Natural killer cell treated with Interleukin-12 subunit alpha and Interleukin-12 subunit beta and Interleukin-15 and Interleukin-18, amount 100 ng/mL, for 72 hours (primary cell): Measurements from ENCODE around the gene PTPRT. TPM values are rescaled to one million over a fixed set of nuclear protein-coding genes. Genes with fewer than 3 reads are reported as not detected.
A peak's percentile ranks its signal among the peaks of the same experiment; 100 is the strongest.

ENCODE experiments used
- ATAC-seq, 2 donors: fragments of 150-1000 bp; cut with Tn5 transposase in 1 of 2; sonication (Bioruptor Pico), chemical (Tn5 transposase) in 1 of 2; 2 replicates each; pipeline ENCODE4 v1.10.0; 2021
- DNase-seq: peaks from one replicate; pipeline ENCODE4 v3.0.0; 2022; ENCODE audit warnings: low spot score
- H3K27ac Mint-ChIP-seq, 2 donors: 1 replicate in 1 of 2; 2 replicates in 1 of 2; pipeline ENCODE4 v1.8.0; 2022; ENCODE audit warnings: mixed read lengths in 2 of 2, mild to moderate bottlenecking in 1 of 2, moderate library complexity in 1 of 2
- H3K27me3 Mint-ChIP-seq, 2 donors: 1 replicate in 1 of 2; 2 replicates in 1 of 2; pipeline ENCODE4 v1.8.0; 2022; ENCODE audit warnings: mixed read lengths in 2 of 2
- H3K36me3 Mint-ChIP-seq: one replicate; pipeline ENCODE4 v1.8.0; 2022; ENCODE audit warnings: mixed read lengths
- H3K4me1 Mint-ChIP-seq, 2 donors: 1 replicate in 1 of 2; 2 replicates in 1 of 2; pipeline ENCODE4 v1.8.0; 2022; ENCODE audit warnings: low read depth in 2 of 2, mixed read lengths in 2 of 2, mild to moderate bottlenecking in 1 of 2
- H3K4me3 Mint-ChIP-seq: one replicate; pipeline ENCODE4 v1.8.0; 2022; ENCODE audit warnings: mixed read lengths
- H3K9me3 Mint-ChIP-seq: 2 replicates; pipeline ENCODE4 v1.8.0; 2022; ENCODE audit warnings: mixed read lengths
- total RNA-seq, 2 donors: library from RNA; stranded (reverse); gene quantifications; one replicate each; pipeline ENCODE4 v1.2.3, GENCODE V29; 2022

The PTPRT gene
- total RNA-seq, 2 donors from 2014 or later = not detected

DNA sequence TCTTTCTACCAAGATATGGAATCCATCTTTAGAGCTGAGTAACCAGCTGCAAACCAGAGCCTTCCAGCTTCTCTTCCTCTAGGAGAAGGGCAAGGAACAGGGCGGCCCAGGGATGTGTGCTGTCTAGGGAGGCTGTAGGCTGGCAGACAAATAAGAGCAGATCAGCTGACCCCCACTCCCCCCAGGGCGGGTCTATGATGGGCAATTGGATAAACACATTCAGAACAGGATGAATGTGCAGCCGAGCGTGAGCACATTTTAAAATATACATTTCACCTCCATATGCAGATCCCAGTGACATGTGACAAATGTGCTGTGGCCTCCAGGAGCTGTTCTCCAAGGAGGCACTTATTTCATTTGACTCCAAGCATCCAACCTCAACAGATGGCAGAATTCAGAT lies 580.1 kb downstream of the PTPRT start:
- H3K4me3 Mint-ChIP-seq = no peak overlapping the region

GRCh38 chr20:42604998-42605956 lies 584.4 kb downstream of the PTPRT start:
- Mint-ChIP-seq H3K27me3 (no peaks in the 10 kb centered on the region), H3K27ac (no peak overlapping the region), H3K36me3 (no peaks in the 10 kb centered on the region), H3K4me1 (no peaks in the 10 kb centered on the region), H3K4me3 (no peak overlapping the region), H3K9me3 (peaks cover 6% of the 10 kb centered on the region)
- DNase-seq = no peak
- no peak for ATAC-seq

More for the DNA sequence above, 580.1 kb downstream of the PTPRT start:
- Mint-ChIP-seq H3K9me3 (peaks cover 5% of the 10 kb centered on the region), H3K27ac (no peak overlapping the region), H3K36me3 (no peaks in the 10 kb centered on the region), H3K4me1 (no peaks in the 10 kb centered on the region), H3K27me3 (no peaks in the 10 kb centered on the region)
- ATAC-seq (no peak), DNase-seq (no peak)

DNA sequence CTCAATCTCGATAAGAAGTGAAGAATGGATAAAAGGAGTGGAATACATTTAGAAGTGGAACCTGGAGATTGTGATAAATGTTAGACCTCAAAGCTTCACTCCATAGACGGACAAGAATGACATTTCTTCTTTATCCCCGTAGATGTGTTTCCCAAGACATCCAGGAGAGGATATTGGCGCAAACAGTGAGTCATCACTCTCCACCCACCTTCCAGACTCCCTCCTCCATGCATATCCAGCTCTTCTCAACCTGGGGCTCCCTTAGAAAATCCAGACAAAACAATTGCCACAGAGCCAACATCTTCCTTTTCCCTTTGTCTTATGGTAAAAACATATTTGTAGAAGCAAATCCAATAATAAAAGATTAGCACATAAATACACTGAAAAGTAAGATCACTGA lies 586.1 kb downstream of the PTPRT start:
- DNase-seq = no peak

GRCh38 chr20:42598581-42598980 lies 591.1 kb downstream of the PTPRT start:
- DNase-seq (no peak), ATAC-seq (no peak)
- Mint-ChIP-seq H3K36me3 (no peaks in the 10 kb centered on the region), H3K27ac (no peak overlapping the region), H3K4me1 (peaks cover 0 to 5% of the 10 kb centered on the region in 2 donors), H3K9me3 (peaks cover 3% of the 10 kb centered on the region), H3K4me3 (no peak overlapping the region), H3K27me3 (no peaks in the 10 kb centered on the region)

More for the DNA sequence above, 586.1 kb downstream of the PTPRT start:
- H3K4me3 Mint-ChIP-seq = no peak overlapping the region
- H3K27ac Mint-ChIP-seq = no peak overlapping the region
- peaks cover 0 to 4% of the 10 kb centered on the region in 2 donors for H3K4me1 Mint-ChIP-seq
- ATAC-seq = no peak
- H3K9me3 Mint-ChIP-seq = peaks cover 6% of the 10 kb centered on the region
- no peaks in the 10 kb centered on the region for H3K36me3 Mint-ChIP-seq
- H3K27me3 Mint-ChIP-seq = no peaks in the 10 kb centered on the region

- DNase-seq = no peak
- Mint-ChIP-seq H3K27me3 (no peaks in the 10 kb centered on the region), H3K36me3 (no peaks in the 10 kb centered on the region), H3K27ac (no peak overlapping the region), H3K9me3 (no peaks in the 10 kb centered on the region), H3K4me3 (no peak overlapping the region), H3K4me1 (peaks cover 0 to 5% of the 10 kb centered on the region in 2 donors)
- ATAC-seq = no peak
Measured at GRCh38 chr20:42595625-42596024, 594.1 kb downstream of the PTPRT start.

DNA sequence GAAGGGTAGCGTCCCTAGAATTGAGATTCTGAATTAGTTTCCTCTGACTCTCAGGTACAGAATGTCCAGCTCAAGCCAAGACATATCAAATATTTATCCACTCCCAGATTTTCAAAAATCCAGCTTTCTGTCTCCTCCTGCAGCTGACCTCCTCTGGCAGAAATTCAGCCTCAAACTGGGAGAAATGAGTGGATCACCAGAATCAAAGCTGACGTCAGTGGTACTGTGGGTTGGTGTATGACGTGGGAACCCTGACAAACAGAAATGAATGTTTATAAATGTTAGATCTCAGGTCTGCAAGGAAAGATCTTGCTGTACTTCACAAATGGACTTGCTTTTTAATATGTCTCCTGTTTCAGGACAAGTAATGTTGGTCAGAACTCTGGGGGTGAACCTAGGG lies 595.0 kb downstream of the PTPRT start:
- H3K27me3 Mint-ChIP-seq = no peaks in the 10 kb centered on the region
- no peak overlapping the region for H3K27ac Mint-ChIP-seq
- no peak overlapping the region for H3K4me3 Mint-ChIP-seq

GRCh38 chr20:42594011-42594410 lies 595.7 kb downstream of the PTPRT start:
- no peaks in the 10 kb centered on the region for H3K36me3 Mint-ChIP-seq
- DNase-seq (no peak), ATAC-seq (no peak)
- H3K4me3 Mint-ChIP-seq = no peak overlapping the region
- no peaks in the 10 kb centered on the region for H3K27me3 Mint-ChIP-seq
- H3K4me1 Mint-ChIP-seq = peaks cover 0 to 4% of the 10 kb centered on the region in 2 donors
- no peaks in the 10 kb centered on the region for H3K9me3 Mint-ChIP-seq
- H3K27ac Mint-ChIP-seq = no peak overlapping the region

More for the DNA sequence above, 595.0 kb downstream of the PTPRT start:
- Mint-ChIP-seq H3K4me1 (peaks cover 0 to 5% of the 10 kb centered on the region in 2 donors), H3K36me3 (no peaks in the 10 kb centered on the region), H3K9me3 (no peaks in the 10 kb centered on the region)
- DNase-seq (no peak), ATAC-seq (no peak)

- Mint-ChIP-seq H3K4me1 (no peaks in the 10 kb centered on the region), H3K36me3 (no peaks in the 10 kb centered on the region), H3K9me3 (no peaks in the 10 kb centered on the region), H3K4me3 (no peak overlapping the region), H3K27me3 (no peaks in the 10 kb centered on the region), H3K27ac (no peak overlapping the region)
- DNase-seq (no peak), ATAC-seq (no peak)
Measured at GRCh38 chr20:42589976-42590639, 599.6 kb downstream of the PTPRT start.

- Mint-ChIP-seq H3K4me1 (no peaks in the 10 kb centered on the region), H3K4me3 (no peak overlapping the region), H3K27me3 (no peaks in the 10 kb centered on the region), H3K27ac (no peak overlapping the region), H3K36me3 (no peaks in the 10 kb centered on the region), H3K9me3 (no peaks in the 10 kb centered on the region)
- DNase-seq (no peak), ATAC-seq (no peak)
Measured at GRCh38 chr20:42588847-42589246, 600.9 kb downstream of the PTPRT start.

DNA sequence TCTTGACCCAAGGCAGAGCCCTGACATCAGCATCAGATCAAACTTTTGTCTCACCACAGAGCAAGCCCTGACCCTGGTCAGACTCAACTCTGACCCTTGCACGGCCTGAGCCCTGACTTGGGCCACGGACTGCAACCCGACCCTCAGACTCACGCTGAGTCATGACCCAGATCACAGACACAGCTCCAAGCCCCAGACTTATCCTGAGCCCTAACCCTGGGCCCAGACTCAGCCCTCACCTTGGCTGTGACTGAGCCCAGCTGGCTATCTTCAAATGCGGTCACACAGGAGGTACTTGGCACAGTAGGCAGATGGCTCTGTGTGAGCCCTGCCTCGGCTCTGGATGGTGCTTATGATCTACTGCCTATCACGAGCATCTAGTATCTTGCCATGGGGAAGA lies 602.3 kb downstream of the PTPRT start:
- H3K36me3 Mint-ChIP-seq = no peaks in the 10 kb centered on the region
- ATAC-seq (peak; percentile 43 to 52), DNase-seq (no peak)
- no peaks in the 10 kb centered on the region for H3K4me1 Mint-ChIP-seq
- no peak overlapping the region for H3K27ac Mint-ChIP-seq
- H3K27me3 Mint-ChIP-seq = no peaks in the 10 kb centered on the region
- H3K4me3 Mint-ChIP-seq = no peak overlapping the region
- H3K9me3 Mint-ChIP-seq = no peaks in the 10 kb centered on the region

DNA sequence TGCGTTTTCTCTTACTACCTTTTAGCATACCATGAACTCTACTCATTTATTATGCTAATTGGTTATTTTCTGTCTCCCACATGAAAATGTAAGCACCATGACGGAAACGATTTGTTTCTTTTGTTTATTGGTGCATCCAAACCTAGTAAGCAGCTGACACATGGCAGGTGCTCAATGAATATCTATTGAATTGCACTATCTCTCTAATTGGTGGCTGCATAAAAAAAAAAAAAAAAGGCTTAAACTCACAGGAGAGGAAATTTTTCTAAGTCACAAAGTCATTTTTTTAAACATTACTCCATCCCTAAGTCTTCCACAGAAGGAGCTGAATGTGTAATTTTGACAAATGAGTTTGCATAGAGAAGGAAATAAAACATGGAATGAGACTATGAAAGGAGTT lies 608.4 kb downstream of the PTPRT start:
- Mint-ChIP-seq H3K4me3 (no peak overlapping the region), H3K9me3 (no peaks in the 10 kb centered on the region), H3K27me3 (no peaks in the 10 kb centered on the region), H3K4me1 (no peaks in the 10 kb centered on the region), H3K36me3 (peaks cover 6% of the 10 kb centered on the region), H3K27ac (no peak overlapping the region)
- DNase-seq (no peak), ATAC-seq (no peak)

DNA sequence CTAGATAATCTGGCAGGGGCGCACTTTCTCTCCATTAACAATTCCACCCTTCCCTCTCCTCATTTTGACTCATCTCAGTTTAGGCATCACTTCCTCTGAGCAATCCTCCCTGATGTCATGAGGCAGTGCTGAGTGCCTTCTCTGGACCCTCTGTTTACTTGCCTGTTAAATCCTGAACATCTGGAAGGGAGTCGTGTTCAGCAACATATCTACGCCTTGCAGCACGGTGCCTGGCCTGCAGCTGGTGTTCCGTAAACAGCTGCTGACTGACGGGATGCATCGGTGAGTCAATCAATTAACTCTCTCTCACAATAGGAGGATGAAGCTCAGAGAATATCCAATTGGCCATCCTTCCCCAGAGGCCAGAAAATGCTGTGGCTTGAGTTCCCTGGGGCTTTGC lies 613.5 kb downstream of the PTPRT start:
- Mint-ChIP-seq H3K4me3 (no peak overlapping the region), H3K9me3 (peaks cover 3% of the 10 kb centered on the region), H3K36me3 (peaks cover 4% of the 10 kb centered on the region), H3K4me1 (no peaks in the 10 kb centered on the region), H3K27me3 (no peaks in the 10 kb centered on the region), H3K27ac (no peak overlapping the region)
- DNase-seq (no peak), ATAC-seq (no peak)

DNA sequence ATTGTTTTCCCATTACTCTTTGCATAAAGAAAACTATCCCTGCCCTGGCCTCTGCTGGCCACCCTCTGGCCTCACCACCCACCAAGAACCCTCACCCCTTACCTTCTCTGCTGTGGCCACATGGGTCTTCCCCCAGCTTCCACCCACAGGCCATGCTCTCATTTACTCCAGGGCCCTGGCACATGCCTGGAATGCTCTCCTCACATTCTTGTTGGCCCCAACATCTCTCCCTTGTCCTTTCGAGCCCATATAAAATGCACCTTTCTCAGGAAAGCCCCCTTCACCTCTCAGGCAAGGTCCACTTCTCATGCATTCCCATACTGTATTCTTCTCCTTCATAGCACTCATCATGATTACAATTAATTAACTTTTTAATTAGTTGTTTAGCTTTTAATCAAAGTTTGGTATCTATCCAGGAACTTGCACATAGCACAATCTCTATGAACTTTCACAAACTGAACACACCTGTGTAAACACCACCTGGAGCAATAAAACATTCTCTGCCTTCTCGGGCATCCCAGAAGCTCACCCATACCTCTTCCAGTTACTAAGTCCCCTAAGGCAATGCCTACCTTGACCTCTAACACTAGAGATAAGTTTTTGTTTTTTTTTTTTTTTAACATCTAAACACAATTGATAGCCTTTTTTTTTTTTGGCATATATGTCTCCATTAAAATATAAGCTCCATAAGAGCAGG lies 617.2 kb downstream of the PTPRT start:
- Mint-ChIP-seq H3K27me3 (no peaks in the 10 kb centered on the region), H3K4me1 (no peaks in the 10 kb centered on the region), H3K4me3 (no peak overlapping the region), H3K9me3 (peaks cover 5% of the 10 kb centered on the region), H3K27ac (no peak overlapping the region), H3K36me3 (no peaks in the 10 kb centered on the region)
- DNase-seq (no peak), ATAC-seq (no peak)

DNA sequence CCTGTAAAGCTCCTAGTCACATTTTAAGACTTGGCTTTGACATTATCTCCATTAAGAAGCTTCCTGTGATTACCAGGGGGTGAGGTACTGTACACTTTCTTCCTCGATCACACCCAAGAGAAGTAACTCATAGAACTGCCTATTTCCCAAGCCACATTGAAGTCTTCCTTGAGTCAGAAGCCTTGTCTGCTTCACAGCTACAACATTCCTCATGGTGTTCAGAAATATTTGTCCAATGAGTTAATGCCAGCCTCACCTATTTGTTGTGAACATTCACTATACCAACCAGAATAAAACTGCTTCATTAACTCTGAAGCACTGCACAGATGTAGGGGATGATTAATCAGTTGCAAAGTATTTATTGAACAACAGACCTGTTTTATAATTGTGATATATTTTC lies 622.3 kb downstream of the PTPRT start:
- no peaks in the 10 kb centered on the region for H3K27me3 Mint-ChIP-seq
- no peaks in the 10 kb centered on the region for H3K4me1 Mint-ChIP-seq
- no peak for ATAC-seq
- H3K9me3 Mint-ChIP-seq = peaks cover 7% of the 10 kb centered on the region
- no peaks in the 10 kb centered on the region for H3K36me3 Mint-ChIP-seq
- H3K4me3 Mint-ChIP-seq = no peak overlapping the region
- no peak for DNase-seq
- H3K27ac Mint-ChIP-seq = no peak overlapping the region
